Measurements from ENCODE around the gene TRPM8.

Gene TRPM8

GRCh38 chr2:233977296-233977837 is 60.2 kb downstream of the TRPM8 start:
- no peak for ATAC-seq
- TF ChIP-seq PATZ1 (CRISPR knock-in tag; IDR thresholded peaks at IDR 0.05; ENCODE audit: borderline replicate concordance), result no peak
- no peak for TF ChIP-seq RARB (CRISPR knock-in tag; IDR thresholded peaks at IDR 0.05)
- TF ChIP-seq CSDC2 (CRISPR knock-in tag; IDR thresholded peaks at IDR 0.05), result no peak
- no peak for TF ChIP-seq POU6F1 (CRISPR knock-in tag; IDR thresholded peaks at IDR 0.05; ENCODE audit: borderline replicate concordance, low read depth)
- TF ChIP-seq GLIS3 (CRISPR knock-in tag; IDR thresholded peaks at IDR 0.05), result no peak
- no peak for TF ChIP-seq ZNF70 (CRISPR knock-in tag; IDR thresholded peaks at IDR 0.05)
- no peak for TF ChIP-seq BACH2 (CRISPR knock-in tag; IDR thresholded peaks at IDR 0.05; ENCODE audit: borderline replicate concordance)
- no peak for TF ChIP-seq PPARA (CRISPR knock-in tag; IDR thresholded peaks at IDR 0.05; ENCODE audit: borderline replicate concordance)
- TF ChIP-seq CSRNP3 (CRISPR knock-in tag; IDR thresholded peaks at IDR 0.05), result no peak
- TF ChIP-seq ZC3H10 (CRISPR knock-in tag; IDR thresholded peaks at IDR 0.05), result no peak
- no peak for TF ChIP-seq TCF4 (CRISPR knock-in tag; IDR thresholded peaks at IDR 0.05; ENCODE audit: borderline replicate concordance)
- TF ChIP-seq ZFP3 (CRISPR knock-in tag; IDR thresholded peaks at IDR 0.05), result no peak
- no peak for TF ChIP-seq TOX (CRISPR knock-in tag; IDR thresholded peaks at IDR 0.05; ENCODE audit: borderline replicate concordance)
- TF ChIP-seq CREB5 (CRISPR knock-in tag; IDR thresholded peaks at IDR 0.05; ENCODE audit: low read depth), result no peak
- TF ChIP-seq TSHZ2 (CRISPR knock-in tag; IDR thresholded peaks at IDR 0.05), result no peak
- TF ChIP-seq ESRRG (CRISPR knock-in tag; IDR thresholded peaks at IDR 0.05), result no peak

GRCh38 chr2:233979748-233980147 is 62.6 kb downstream of the TRPM8 start:
- ATAC-seq, result no peak
- no peak for TF ChIP-seq GLIS3 (CRISPR knock-in tag; IDR thresholded peaks at IDR 0.05)
- TF ChIP-seq SNAI2 (CRISPR knock-in tag; IDR thresholded peaks at IDR 0.05), result no peak
- TF ChIP-seq ZNF565 (CRISPR knock-in tag; conservative IDR thresholded peaks at IDR 0.05; ENCODE audit: low read depth), result no peak
- TF ChIP-seq ISL1 (CRISPR knock-in tag; IDR thresholded peaks at IDR 0.05), result no peak
- TF ChIP-seq POU6F1 (CRISPR knock-in tag; IDR thresholded peaks at IDR 0.05; ENCODE audit: borderline replicate concordance, low read depth), result no peak
- TF ChIP-seq ZNF70 (CRISPR knock-in tag; IDR thresholded peaks at IDR 0.05), result no peak
- no peak for TF ChIP-seq CREB5 (CRISPR knock-in tag; IDR thresholded peaks at IDR 0.05; ENCODE audit: low read depth)
- TF ChIP-seq TCF4 (CRISPR knock-in tag; IDR thresholded peaks at IDR 0.05; ENCODE audit: borderline replicate concordance), result no peak
- TF ChIP-seq OSR1 (CRISPR knock-in tag; IDR thresholded peaks at IDR 0.05), result no peak
- no peak for TF ChIP-seq BACH2 (CRISPR knock-in tag; IDR thresholded peaks at IDR 0.05; ENCODE audit: borderline replicate concordance)
- no peak for TF ChIP-seq TOX (CRISPR knock-in tag; IDR thresholded peaks at IDR 0.05; ENCODE audit: borderline replicate concordance)
- no peak for TF ChIP-seq CSDC2 (CRISPR knock-in tag; IDR thresholded peaks at IDR 0.05)
- no peak for TF ChIP-seq CSRNP3 (CRISPR knock-in tag; IDR thresholded peaks at IDR 0.05)
- no peak for TF ChIP-seq RARB (CRISPR knock-in tag; IDR thresholded peaks at IDR 0.05)
- no peak for TF ChIP-seq ESRRG (CRISPR knock-in tag; IDR thresholded peaks at IDR 0.05)
- no peak for TF ChIP-seq TSHZ2 (CRISPR knock-in tag; IDR thresholded peaks at IDR 0.05)
- TF ChIP-seq ZC3H10 (CRISPR knock-in tag; IDR thresholded peaks at IDR 0.05), result no peak
- no peak for TF ChIP-seq ZFP30 (CRISPR knock-in tag; IDR thresholded peaks at IDR 0.05)
